Forelimb muscle (tissue), 1 donor: ENCODE data around the gene MBD2. TPM values are rescaled to one million over a fixed set of nuclear protein-coding genes. Genes with fewer than 3 reads are reported as not detected.

Experiments
- DNase-seq: peaks from one replicate; pipeline ENCODE4 v3.0.0-alpha.2; 2013; ENCODE audit warnings: low read depth
- polyA plus RNA-seq: library from polyadenylated mRNA; unstranded; fragments of 120-200 nt; gene quantifications from one replicate; pipeline ENCODE4 v1.2.1, GENCODE V29; 2013; ENCODE audit not compliant: insufficient read length

The MBD2 gene
- polyA plus RNA-seq, 1 donor = 40.4 TPM

GRCh38 chr18:54202851-54203250 lies 21.6 kb downstream of the MBD2 start:
- DNase-seq = no peak

- no peak for DNase-seq
These were observed 26.6 kb downstream of the MBD2 start for GRCh38 chr18:54197747-54198411.

GRCh38 chr18:54193786-54194185 lies 30.7 kb downstream of the MBD2 start:
- DNase-seq = no peak

GRCh38 chr18:54192900-54193299 lies 31.6 kb downstream of the MBD2 start:
- no peak for DNase-seq

GRCh38 chr18:54192415-54192814 lies 32.1 kb downstream of the MBD2 start:
- DNase-seq = no peak

GRCh38 chr18:54191352-54191751 lies 33.1 kb downstream of the MBD2 start:
- DNase-seq = no peak

- no peak for DNase-seq
These were observed 37.1 kb downstream of the MBD2 start for GRCh38 chr18:54187372-54187771.

GRCh38 chr18:54184836-54185235 lies 39.6 kb downstream of the MBD2 start:
- DNase-seq = no peak

GRCh38 chr18:54183390-54183789 lies 41.1 kb downstream of the MBD2 start:
- no peak for DNase-seq

- no peak for DNase-seq
These were observed 42.4 kb downstream of the MBD2 start for GRCh38 chr18:54181856-54182602.

- no peak for DNase-seq
These were observed 50.4 kb downstream of the MBD2 start for GRCh38 chr18:54173980-54174630.

- no peak for DNase-seq
These were observed 51.2 kb downstream of the MBD2 start for GRCh38 chr18:54173250-54173649.

GRCh38 chr18:54169431-54170403 lies 54.8 kb downstream of the MBD2 start:
- no peak for DNase-seq

GRCh38 chr18:54165450-54165849 lies 59.0 kb downstream of the MBD2 start:
- no peak for DNase-seq

- no peak for DNase-seq
These were observed 61.0 kb downstream of the MBD2 start for GRCh38 chr18:54163453-54163852.

- no peak for DNase-seq
These were observed 62.0 kb downstream of the MBD2 start for GRCh38 chr18:54162431-54162830.

GRCh38 chr18:54161267-54161666 lies 63.2 kb downstream of the MBD2 start:
- no peak for DNase-seq

GRCh38 chr18:54159906-54160305 lies 64.6 kb downstream of the MBD2 start:
- no peak for DNase-seq

GRCh38 chr18:54157646-54158385 lies 66.7 kb downstream of the MBD2 start:
- DNase-seq = no peak

GRCh38 chr18:54155412-54155811 lies 69.1 kb downstream of the MBD2 start:
- no peak for DNase-seq

GRCh38 chr18:54154231-54154630 lies 70.2 kb downstream of the MBD2 start:
- no peak for DNase-seq
